Adrenal gland (tissue), 5 donors: ENCODE measurements around the gene M1AP.

ENCODE experiments used
- CTCF ChIP-seq, 6 experiments: fragments of 450-650 bp in 4 of 6; fragments of 200-600 bp in 2 of 6; sonication (generic) in 1 of 6; IDR thresholded peaks; 1 replicate in 5 of 6; 2 replicates in 1 of 6; pipeline versions ENCODE4 v1.5.1 to v1.8.0; 2016 to 2021; ENCODE audit warnings: antibody characterized with exemption in 6 of 6, mild to moderate bottlenecking in 2 of 6, moderate library complexity in 1 of 6
- POLR2A ChIP-seq, 2 donors: fragments of 450-650 bp; IDR thresholded peaks; one replicate each; pipeline ENCODE4 v1.6.1; 2017; ENCODE audit warnings: antibody characterized with exemption in 2 of 2, mild to moderate bottlenecking in 2 of 2, moderate library complexity in 1 of 2
- donor health status: DM: no; HTN: no; CAD: no.

DNA sequence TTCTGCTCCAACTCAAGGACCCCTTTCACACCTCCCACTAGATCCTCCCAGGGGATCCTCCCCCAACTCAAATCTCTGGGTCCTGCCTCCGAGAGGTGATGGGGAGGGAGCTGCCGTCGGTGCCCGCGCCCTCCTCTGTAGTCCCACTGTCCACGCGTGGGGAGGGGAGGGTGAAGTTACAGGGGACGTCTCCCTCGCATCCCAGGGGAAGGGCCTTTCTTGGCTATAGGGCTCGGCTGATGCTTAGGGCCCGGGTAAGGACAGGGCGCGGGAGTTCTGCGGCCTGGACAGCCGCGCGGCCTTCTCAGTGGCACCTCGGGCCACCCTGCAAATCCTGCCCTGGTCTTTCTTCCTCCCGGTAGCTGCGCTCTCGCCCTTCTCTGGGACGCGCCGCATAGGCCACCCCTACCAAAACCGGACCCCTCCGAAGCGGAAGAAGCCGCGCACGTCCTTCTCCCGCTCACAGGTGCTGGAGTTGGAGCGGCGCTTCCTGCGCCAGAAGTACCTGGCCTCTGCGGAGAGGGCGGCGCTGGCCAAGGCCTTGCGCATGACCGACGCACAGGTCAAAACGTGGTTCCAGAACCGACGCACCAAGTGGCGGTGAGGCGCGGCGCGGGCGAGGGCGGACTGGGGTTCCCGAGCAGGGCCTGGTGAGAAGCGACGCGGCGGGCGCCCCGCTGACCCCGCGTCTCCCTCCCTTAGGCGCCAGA lies 132.7 kb downstream of the M1AP start:
- TF ChIP-seq POLR2A (IDR thresholded peaks at IDR 0.05) (no peak), CTCF (IDR thresholded peaks at IDR 0.05) (no peak)
